ENCODE data around the gene HHAT.

GRCh38 chr1:210570116-210570515 is 241.4 kb downstream of the HHAT start:
- TF ChIP-seq, protein P1, sequence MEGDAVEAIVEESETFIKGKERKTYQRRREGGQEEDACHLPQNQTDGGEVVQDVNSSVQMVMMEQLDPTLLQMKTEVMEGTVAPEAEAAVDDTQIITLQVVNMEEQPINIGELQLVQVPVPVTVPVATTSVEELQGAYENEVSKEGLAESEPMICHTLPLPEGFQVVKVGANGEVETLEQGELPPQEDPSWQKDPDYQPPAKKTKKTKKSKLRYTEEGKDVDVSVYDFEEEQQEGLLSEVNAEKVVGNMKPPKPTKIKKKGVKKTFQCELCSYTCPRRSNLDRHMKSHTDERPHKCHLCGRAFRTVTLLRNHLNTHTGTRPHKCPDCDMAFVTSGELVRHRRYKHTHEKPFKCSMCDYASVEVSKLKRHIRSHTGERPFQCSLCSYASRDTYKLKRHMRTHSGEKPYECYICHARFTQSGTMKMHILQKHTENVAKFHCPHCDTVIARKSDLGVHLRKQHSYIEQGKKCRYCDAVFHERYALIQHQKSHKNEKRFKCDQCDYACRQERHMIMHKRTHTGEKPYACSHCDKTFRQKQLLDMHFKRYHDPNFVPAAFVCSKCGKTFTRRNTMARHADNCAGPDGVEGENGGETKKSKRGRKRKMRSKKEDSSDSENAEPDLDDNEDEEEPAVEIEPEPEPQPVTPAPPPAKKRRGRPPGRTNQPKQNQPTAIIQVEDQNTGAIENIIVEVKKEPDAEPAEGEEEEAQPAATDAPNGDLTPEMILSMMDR (IDR thresholded peaks at IDR 0.05) = no peak
- no peak for TF ChIP-seq POLR2AphosphoS5 (IDR thresholded peaks at IDR 0.05)

All from stomach (tissue), 4 donors.